ENCODE results near the gene DLGAP4.
"Not testable (repeated sequence)": the region's sequence is repeated elsewhere in the genome, so short reads cannot be mapped to it uniquely, and the experiment has no call there.

Gene DLGAP4

DNA sequence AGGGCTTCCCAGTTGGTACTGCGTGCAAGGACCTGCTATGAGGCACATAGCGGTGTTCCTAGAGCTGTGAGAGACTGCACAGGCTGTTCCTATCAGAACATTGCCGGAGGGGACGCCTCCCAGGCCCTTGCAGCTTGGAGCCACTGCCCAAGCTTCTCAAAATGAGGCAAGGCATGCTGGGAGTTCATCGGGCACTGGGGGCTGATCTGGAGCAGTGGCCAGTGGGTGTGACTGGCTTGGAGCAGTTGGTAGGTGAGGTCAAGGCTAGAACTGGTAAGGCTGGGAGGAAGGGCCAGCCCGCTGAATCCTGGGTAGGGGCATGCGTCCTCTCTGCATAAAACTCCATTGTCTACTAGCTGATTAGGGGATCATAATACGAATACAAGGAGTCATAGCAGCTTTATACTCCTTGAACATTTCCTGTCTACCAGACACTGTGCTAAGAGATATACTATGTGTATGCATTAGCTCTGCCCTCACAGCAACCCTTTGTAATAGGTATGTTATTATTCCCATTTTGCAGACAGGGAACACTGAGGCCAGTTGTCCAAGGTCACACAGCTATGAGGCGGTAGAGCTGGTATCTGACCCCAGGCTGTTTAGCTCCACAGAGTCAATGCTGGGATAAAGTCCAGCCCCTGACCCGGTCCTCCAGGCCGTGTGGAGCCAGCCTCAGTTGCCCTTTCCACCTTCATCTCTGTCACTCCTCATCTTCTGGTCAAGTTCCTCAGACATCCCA is 53.7 kb downstream of the DLGAP4 start:
- DNase-seq = no peak

GRCh38 chr20:36360429-36360828 is 54.3 kb downstream of the DLGAP4 start:
- no peak for DNase-seq

GRCh38 chr20:36361406-36361805 is 55.3 kb downstream of the DLGAP4 start:
- DNase-seq = no peak

GRCh38 chr20:36362261-36362660 is 56.1 kb downstream of the DLGAP4 start:
- DNase-seq = no peak

- no peak for DNase-seq
Observed at GRCh38 chr20:36362978-36363713, 57.0 kb downstream of the DLGAP4 start.

DNA sequence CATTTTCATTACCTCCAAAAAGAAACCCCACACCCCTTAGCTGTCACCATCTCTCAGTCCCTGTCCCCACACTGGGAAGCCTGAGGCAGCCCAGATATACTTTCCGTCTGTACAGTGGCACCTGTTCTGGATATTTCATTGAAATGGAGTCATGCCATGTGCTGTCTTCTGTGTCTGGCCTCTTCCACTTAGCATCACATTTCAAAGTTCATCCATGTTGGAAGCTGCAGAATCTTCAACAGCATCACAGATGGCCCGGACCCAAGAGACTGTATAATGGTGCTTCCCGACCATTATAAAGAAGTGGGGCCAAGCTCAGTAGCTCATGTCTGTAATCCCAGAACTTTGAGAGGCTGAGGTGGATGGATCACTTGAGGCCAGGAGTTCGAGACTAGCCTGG is 58.4 kb downstream of the DLGAP4 start:
- DNase-seq = no peak

- no peak for DNase-seq
Observed at GRCh38 chr20:36366623-36367369, 60.7 kb downstream of the DLGAP4 start.

DNA sequence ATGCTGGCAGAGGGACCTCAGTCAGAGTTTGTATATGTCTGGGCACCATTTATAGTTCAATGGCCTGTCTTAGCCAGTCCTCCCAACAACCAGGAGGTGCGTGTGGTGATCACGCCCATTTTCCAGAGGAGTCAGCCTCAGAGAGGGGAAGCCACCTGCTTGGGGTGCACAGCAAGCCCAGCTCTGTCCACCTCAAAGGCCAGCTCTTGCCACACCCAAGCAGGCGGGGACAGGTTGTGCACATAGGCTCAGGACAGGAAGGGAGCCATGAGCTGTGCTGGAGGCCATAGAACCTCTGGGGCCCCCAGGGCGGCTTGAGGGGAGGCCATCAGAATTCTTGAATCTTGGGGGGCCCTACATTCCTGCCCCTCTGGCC is 61.2 kb downstream of the DLGAP4 start:
- no peak for DNase-seq

GRCh38 chr20:36367907-36368799 is 62.0 kb downstream of the DLGAP4 start:
- DNase-seq = no peak

DNA sequence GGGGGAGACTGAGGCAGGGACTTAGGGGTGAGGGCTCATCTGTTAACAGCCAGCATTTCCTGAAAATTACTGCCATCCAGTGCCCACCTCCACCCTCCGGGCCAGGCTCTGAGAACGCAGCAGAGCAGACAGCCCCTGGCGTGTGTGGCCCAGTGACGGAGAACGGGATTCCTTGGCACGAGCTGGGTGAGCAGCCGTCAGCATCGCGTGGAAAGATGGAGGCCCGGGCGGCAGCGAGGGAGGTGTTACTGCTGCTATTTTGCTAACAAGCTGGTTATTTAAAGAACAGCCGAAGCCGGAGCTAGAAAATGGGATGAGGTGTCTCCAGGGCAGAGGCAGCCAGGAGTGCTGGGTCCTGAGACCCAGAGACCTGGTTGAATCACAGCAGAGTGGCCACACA is 62.7 kb downstream of the DLGAP4 start:
- no peak for DNase-seq

GRCh38 chr20:36369739-36370138 is 63.6 kb downstream of the DLGAP4 start:
- no peak for DNase-seq

DNA sequence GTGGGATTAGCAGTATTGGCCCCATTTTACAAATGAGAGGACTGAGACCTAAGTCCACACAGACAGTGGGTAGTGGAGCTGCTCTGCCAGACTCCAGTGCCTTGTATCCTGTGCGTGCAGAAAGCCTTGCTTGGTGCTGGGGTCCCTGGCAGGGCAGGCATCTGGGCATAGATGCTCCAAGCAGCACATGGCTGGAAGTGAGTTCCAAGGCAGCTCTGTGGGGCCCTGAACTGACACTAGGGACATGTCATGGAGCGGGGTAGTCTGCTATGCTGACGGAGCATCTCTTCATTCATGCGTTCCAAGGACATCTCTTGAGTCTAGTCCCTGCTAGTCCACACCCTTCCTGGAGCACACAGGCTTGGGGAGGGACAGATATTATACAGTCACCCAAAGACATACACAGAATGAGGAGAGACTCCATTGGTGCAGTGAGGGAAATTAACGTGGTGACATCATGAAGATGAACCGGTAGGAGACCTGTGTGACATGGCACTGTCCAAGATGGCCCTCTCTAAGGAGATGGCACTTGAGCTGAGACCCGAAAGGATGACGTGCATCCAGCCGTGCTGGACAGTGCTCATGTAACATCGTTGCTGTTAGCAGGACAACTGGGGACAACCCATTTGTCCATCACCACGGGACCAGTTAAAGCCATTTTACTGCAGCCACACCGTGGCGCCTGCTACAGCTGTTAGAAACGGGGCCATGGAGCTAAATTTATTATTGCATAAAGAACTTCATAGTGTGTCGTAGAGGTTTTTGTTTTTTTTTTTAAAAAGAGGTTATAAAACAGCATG is 65.1 kb downstream of the DLGAP4 start:
- DNase-seq = no peak

GRCh38 chr20:36372666-36373065 is 66.5 kb downstream of the DLGAP4 start:
- DNase-seq = no peak

DNA sequence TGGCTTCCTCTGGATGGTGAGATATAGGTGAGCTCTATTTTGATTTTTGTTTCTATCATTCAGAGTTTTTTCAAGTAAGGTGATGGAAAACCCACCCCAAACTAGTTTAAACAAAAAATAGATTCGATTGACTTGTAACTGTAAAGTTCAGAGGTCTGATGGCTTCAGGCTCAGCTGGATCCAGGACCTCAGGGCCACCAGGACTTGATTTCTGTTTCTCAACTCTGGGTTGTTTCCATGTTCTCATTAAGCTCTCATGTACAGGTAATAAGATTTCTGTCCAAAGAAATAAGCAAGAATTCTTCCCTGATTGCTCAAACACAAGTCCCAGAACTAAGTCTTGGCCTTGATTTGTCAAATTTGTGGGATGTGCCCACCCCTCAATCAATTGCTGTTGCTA is 67.0 kb downstream of the DLGAP4 start:
- no peak for DNase-seq

GRCh38 chr20:36374995-36375394 is 68.9 kb downstream of the DLGAP4 start:
- DNase-seq = no peak

GRCh38 chr20:36377348-36378326 is 71.5 kb downstream of the DLGAP4 start:
- no peak for DNase-seq

DNA sequence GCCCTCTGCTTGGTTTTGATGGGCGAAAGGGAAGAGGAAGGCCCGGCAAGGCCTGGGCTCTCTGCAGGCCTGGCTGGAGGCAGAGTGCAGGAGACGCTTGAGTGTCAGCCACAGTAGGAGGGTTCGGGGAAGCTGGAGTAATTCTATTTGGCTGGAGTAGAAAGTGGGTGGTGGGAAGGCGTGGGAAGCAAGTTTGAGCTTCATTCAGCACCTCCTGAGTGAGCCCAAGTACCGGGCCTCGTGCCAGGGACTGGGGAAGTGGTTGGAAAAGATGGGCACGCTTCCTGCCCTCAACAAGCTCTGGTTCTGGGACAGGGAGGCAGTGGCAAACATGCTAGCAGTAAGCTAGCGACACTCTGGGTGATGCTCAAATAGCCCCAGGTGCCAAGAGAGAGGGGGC is 72.5 kb downstream of the DLGAP4 start:
- DNase-seq = no peak

- not testable (repeated sequence) for DNase-seq
Observed at GRCh38 chr20:36379914-36380313, 73.8 kb downstream of the DLGAP4 start.

DNA sequence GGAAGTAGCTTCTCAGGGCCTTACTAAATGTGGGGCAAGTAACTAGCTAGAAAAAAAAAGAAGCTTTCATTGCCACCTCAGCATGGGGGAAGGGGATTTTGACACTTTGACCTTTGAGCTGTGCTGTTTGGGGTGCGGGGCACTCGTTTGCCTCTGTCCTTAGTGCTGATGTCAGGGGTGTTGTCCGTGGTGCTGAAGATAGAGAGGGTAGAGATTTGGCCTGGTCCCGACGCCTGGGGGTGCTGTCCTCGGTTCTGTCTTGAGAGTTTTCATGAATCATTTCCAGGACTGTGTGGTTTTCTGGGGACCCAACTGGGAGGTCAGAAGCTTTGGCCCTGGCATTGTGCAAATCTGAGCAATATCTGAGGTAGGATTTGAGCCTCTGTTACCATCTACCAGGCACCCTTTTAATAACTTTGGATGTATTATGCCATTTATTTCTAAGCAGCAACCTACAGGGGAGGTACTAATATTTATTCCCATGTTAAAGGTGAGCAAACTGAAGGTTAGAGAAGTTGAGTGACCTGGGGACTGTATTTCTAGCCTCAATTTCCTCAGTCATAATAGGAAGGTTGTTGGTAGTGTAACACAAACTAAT is 78.0 kb downstream of the DLGAP4 start:
- DNase-seq = no peak

DNA sequence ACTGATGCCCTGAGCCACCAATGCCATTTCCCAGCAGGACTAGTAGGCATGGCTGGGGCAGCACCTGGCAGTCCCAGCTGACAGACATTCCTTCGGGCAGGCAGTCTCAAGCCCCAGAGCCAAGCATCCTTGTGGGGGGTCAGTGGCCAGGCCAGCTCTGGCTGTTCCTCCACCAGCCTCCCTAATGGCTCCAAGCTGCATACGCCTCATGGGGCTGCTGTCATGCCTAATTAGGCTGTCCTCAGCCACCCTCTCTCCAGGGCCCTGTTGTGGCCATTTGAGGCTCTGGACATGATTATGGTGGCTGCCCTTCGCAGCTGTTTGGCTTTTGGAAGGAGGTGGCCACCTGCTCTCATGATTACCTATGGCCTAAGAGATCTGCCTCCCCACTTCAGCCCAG is 79.4 kb downstream of the DLGAP4 start:
- no peak for DNase-seq

Data from NCI-H1092 (cell line).